ENCODE measurements around the gene OR5AP2. TPM values are rescaled to one million over a fixed set of nuclear protein-coding genes. Genes with fewer than 3 reads are reported as not detected.

Gene OR5AP2
- total and polyA plus RNA-seq, 9 of the 15 experiments (the other 6 are each of a cell fraction or from before 2014, with no cell fraction given), result not detected

DNA sequence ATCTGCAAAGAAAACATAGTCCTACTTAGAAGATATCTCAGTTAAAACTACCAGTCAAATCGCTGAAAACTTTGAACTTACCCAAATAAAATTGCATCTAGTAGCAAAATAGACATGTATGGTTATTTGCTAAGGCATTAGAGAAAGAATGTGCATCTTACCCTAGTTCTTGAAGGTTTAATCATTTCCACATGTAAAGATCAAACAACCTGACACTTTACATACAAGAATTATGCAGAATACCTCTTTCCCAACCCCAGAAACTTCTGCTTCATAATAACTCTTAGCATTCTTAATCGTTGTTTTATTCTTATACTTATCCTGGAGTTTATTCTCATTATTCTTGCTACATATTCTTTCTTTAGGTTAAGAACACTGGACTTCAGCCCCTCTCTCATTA is 9.9 kb downstream of the OR5AP2 start:
- ChIA-PET CTCF (ENCODE audit: low intra/inter-chr PET ratio) (no interaction called here), POLR2A (no interaction called here)
- no peak overlapping the region for H3K4me2 ChIP-seq (ENCODE audit: insufficient read depth, low read length)
- no peak overlapping the region for H3K4me3 ChIP-seq
- in situ Hi-C loops (cut with MboI) (no loop called here), intact Hi-C loops (cut with micrococcal nuclease) (no loop called here)
- DNase-seq (ENCODE audit: extremely low read depth in 1 of 4, low spot score in 3 of 4), result no peak
- no peak for FAIRE-seq
- no peaks in the 10 kb centered on the region for H3K27me3 ChIP-seq (ENCODE audit: control insufficient read depth in 2 of 2, insufficient read depth in 2 of 2, low read length in 2 of 2)
- H3K27ac ChIP-seq (ENCODE audit: extremely low read depth, low read depth, low read length), result no peak overlapping the region
- BruUV-seq (replicated peaks), result no TSS peak
- no peaks in the 10 kb centered on the region for H3K4me1 ChIP-seq (replicated peaks in 1 of 2; ENCODE audit: control insufficient read depth in 2 of 2, insufficient read depth in 2 of 2, low read length in 2 of 2)
- WGBS (ENCODE audit: insufficient coverage, low coverage, missing lambda C conversion rate), result 0% methylated on average over 2 of the region's 2 CpGs
- H3K9me1 ChIP-seq (ENCODE audit: control insufficient read depth, insufficient read depth, low read length), result no peaks in the 10 kb centered on the region
- H3K79me2 ChIP-seq (ENCODE audit: control insufficient read depth, insufficient read depth, low read length), result no peaks in the 10 kb centered on the region
- H2AFZ ChIP-seq (ENCODE audit: low read depth, low read length), result no peak overlapping the region
- TF ChIP-seq MED1 (CRISPR knock-in tag; IDR thresholded peaks at IDR 0.05; ENCODE audit: borderline replicate concordance) (no peak), DNMT1 (IDR thresholded peaks at IDR 0.05) (no peak), HNRNPLL (IDR thresholded peaks at IDR 0.05; ENCODE audit: low read depth, low read length, poor library complexity, severe bottlenecking) (no peak), SAFB (IDR thresholded peaks at IDR 0.05; ENCODE audit: borderline replicate concordance, low read depth, low read length) (no peak), NCOA1 (IDR thresholded peaks at IDR 0.05; ENCODE audit: low read depth) (no peak), HNRNPH1 (optimal IDR thresholded peaks at IDR 0.05; ENCODE audit: low read depth, low read length) (no peak), IRF2 (CRISPR knock-in tag; IDR thresholded peaks at IDR 0.05) (no peak), SETDB1 (IDR thresholded peaks at IDR 0.05; ENCODE audit: low read length) (no peak), KDM5B (IDR thresholded peaks at IDR 0.05; ENCODE audit: insufficient replicate concordance, low read depth, low read length) (no peak), FIP1L1 (IDR thresholded peaks at IDR 0.05; ENCODE audit: low read depth, low read length, poor library complexity, severe bottlenecking) (no peak), RNF2 (IDR thresholded peaks at IDR 0.05) (no peak)
- TF ChIP-seq, protein P1, sequence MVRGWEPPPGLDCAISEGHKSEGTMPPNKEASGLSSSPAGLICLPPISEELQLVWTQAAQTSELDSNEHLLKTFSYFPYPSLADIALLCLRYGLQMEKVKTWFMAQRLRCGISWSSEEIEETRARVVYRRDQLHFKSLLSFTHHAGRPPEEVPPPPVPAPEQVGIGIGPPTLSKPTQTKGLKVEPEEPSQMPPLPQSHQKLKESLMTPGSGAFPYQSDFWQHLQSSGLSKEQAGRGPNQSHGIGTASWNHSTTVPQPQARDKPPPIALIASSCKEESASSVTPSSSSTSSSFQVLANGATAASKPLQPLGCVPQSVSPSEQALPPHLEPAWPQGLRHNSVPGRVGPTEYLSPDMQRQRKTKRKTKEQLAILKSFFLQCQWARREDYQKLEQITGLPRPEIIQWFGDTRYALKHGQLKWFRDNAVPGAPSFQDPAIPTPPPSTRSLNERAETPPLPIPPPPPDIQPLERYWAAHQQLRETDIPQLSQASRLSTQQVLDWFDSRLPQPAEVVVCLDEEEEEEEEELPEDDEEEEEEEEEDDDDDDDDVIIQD (CRISPR knock-in tag; IDR thresholded peaks at IDR 0.05), result no peak
- TF ChIP-seq, protein P2, sequence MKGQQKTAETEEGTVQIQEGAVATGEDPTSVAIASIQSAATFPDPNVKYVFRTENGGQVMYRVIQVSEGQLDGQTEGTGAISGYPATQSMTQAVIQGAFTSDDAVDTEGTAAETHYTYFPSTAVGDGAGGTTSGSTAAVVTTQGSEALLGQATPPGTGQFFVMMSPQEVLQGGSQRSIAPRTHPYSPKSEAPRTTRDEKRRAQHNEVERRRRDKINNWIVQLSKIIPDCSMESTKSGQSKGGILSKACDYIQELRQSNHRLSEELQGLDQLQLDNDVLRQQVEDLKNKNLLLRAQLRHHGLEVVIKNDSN (CRISPR knock-in tag; IDR thresholded peaks at IDR 0.05), result no peak
- TF ChIP-seq, protein P3, sequence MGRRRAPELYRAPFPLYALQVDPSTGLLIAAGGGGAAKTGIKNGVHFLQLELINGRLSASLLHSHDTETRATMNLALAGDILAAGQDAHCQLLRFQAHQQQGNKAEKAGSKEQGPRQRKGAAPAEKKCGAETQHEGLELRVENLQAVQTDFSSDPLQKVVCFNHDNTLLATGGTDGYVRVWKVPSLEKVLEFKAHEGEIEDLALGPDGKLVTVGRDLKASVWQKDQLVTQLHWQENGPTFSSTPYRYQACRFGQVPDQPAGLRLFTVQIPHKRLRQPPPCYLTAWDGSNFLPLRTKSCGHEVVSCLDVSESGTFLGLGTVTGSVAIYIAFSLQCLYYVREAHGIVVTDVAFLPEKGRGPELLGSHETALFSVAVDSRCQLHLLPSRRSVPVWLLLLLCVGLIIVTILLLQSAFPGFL (CRISPR knock-in tag; IDR thresholded peaks at IDR 0.05), result no peak
- H3K9me3 ChIP-seq (replicated peaks; ENCODE audit: control insufficient read depth, insufficient read depth, low read depth, low read length), result no peaks in the 10 kb centered on the region
- no peaks in the 10 kb centered on the region for H3K36me3 ChIP-seq (ENCODE audit: control insufficient read depth, insufficient read depth, low read length)
- H3K9ac ChIP-seq (ENCODE audit: insufficient read depth in 1 of 2, low read depth in 2 of 2, low read length in 2 of 2), result no peak overlapping the region
- no peak for ATAC-seq
- no peaks in the 10 kb centered on the region for H4K20me1 ChIP-seq (replicated peaks; ENCODE audit: control insufficient read depth, insufficient read depth, low read length)

Measured in K562 (cell line).